ENCODE measurements around the gene NR2F6. TPM values are rescaled to one million over a fixed set of nuclear protein-coding genes. Genes with fewer than 3 reads are reported as not detected.

Gene NR2F6
- total RNA-seq, 1 donor from 2014 or later, result 72.1 TPM

GRCh38 chr19:17240062-17240752, 5.5 kb downstream of the NR2F6 start:
- DNase-seq (ENCODE audit: low spot score), result no peak

DNA sequence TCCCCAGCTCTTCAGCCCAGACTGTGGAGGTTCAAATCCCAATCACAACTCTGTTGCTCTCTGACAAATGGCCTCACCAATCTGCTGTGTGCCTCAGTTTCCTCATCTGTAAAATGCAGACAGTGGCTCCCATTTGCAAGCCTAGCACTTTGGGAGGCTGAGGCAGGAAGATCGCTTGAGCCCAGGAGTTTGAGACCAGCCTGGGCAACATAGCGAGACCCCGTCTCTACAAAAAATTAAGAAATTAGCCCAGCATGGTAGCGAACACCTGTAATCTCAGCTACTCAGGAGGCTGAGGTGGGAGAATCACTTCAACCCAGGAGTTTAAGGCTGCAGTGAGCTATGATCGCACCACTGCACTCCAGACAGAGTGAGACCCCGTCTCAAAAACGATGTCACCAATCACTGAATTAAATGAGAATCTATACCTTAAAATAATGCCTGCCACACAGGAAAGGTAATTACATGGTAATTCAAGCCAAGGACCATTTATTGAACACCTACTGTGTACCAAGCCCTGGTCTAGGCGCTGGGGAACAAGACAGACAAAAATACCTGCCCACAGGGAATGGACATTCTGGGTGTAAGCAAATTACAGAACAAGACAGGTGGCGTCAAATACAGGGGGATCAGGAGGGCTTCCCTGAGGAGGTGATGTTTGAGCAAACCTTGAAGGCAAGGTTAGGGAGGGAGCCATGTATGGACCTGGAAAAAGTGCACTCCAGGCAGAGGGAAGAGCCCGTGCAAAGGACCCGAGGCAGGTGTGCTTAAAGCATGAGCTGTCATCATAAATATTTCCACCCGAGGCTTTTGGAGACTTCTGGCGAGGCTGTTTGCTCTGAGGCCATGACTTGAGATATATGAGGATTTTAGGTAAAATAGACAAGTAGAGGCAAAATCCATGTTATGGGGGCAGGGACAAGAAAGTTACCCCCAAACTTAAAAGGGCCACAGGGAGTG, 7.7 kb downstream of the NR2F6 start:
- no peak for DNase-seq (ENCODE audit: low spot score)

GRCh38 chr19:17236811-17237543, 8.7 kb downstream of the NR2F6 start:
- no peak for DNase-seq (ENCODE audit: low spot score)

- DNase-seq (ENCODE audit: low spot score), result no peak
Observed at GRCh38 chr19:17235971-17236777, 9.5 kb downstream of the NR2F6 start.

DNA sequence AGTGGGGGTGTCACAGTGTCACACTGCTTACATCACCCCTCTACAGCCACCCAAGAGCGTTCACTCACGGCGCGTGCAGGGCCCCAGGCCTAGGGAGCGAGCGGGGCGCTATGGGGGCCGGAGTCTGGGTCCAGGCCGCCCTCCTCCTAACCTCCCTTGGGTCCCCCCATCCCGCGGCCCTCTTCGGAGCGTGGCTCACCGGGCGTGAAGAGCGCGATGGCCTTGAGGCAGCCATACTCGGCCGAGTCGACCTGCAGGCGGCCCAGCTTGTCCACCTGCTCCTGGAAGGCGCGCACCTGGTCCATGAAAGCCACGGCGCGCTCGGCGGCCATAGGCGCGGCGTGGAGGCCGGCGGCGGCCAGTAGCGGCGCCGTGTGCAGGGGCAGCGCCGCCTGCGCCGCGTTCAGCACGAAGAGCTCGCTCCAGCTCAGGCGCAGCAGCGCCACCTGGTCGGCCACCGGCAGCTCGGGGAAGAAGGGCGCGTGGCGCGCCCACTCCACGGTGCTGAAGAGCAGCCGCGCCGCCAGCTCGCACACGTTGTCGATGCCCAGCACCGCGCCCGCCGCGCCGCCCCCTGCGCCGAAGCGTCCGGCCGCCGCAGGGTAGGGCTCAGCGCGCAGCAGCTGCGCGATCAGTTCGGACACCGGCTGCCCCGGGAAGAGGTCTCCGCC, 10.3 kb downstream of the NR2F6 start:
- no peak for DNase-seq (ENCODE audit: low spot score)

DNA sequence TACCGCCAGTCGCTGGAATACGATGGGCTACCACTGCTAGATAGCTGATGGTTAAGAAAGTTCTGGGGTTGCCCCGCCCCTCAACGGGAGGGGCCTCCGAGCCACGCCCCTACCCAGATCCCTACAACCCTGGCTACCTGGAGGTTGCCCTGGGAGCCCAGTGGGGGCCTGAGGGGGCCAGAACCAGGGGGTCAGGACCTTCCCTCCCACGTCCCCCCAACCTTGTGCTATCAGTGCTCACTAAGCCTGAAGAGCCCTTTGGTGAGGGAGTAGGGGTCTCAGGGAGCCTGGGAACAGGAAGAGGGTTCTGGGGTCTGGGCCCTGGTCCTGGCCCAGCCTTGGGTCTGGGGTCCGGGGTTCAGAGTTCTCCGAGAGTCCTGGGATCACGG, 10.8 kb downstream of the NR2F6 start:
- DNase-seq (ENCODE audit: low spot score), result no peak

DNA sequence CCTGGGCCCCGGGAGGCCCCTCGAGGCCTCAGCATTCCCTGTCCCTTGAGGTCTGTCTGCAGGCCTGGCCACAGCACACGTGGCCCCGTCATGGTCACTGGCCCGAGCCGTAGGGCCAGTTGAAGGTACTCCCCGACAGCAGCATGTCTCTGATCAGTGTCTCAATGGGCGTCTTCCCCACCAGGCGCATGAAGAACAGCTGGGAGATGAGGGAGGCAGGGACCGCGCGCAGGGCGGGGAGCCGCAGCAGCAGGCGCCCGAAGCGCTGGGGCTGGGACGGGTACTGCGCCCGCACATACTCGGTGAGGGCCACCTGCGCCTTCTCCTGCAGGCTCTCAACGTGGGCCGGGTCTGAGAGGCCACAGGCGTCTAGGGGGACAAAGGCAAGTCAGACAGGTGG, 13.5 kb downstream of the NR2F6 start:
- DNase-seq (ENCODE audit: low spot score), result no peak

DNA sequence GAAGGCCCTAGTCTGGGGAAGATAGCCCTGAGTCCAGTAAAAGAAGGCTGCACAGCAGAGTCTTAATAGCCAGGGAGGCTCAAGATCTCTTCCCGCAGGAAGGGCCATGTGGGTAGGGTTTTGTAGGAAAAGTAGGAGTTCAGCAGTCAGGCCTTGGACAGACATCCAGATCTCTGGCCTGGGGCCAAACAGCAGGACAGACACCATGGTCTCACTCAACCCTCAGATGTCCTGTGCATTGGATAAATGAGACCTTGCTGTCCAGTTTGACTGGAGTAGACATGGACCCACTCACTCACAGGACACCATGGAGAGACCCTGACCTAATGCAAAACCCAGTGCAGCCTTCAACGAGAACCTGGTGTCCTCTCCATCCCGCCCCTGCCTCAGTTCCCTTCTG, 15.8 kb downstream of the NR2F6 start:
- no peak for DNase-seq (ENCODE audit: low spot score)

GRCh38 chr19:17227798-17228367, 17.8 kb downstream of the NR2F6 start:
- no peak for DNase-seq (ENCODE audit: low spot score)

- peak; percentile 98 for DNase-seq (ENCODE audit: low spot score)
Observed at GRCh38 chr19:17226002-17226933, 19.5 kb downstream of the NR2F6 start, which contains the start of gene OCEL1. OCEL1 (plus strand) TSS chr19:17226226; CDS start chr19:17226248, 22 bp downstream.

- no peak for DNase-seq (ENCODE audit: low spot score)
Observed at GRCh38 chr19:17225053-17225452, 20.7 kb downstream of the NR2F6 start.

GRCh38 chr19:17220207-17220758, 25.4 kb downstream of the NR2F6 start:
- DNase-seq (ENCODE audit: low spot score), result no peak

DNA sequence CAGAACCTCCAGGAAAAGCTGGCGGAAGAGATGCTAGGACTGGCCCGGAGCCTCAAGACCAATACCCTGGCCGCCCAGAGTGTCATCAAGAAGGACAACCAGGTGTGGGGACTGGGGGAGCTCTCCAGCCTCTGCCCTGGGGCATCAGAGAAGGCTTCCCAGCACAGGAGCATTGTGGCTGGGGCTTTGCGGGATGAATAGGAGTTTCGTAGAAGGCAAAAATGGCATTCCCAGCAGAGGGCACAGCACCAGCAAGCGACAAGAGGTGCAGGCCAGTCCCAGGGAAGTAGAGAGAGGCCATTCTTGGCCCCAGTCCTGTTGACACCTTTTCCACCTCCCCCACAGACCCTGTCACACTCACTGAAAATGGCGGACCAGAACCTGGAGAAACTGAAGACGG, 26.4 kb downstream of the NR2F6 start:
- no peak for DNase-seq (ENCODE audit: low spot score)

- DNase-seq (ENCODE audit: low spot score), result no peak
Observed at GRCh38 chr19:17216058-17216670, 29.6 kb downstream of the NR2F6 start.

GRCh38 chr19:17215127-17215971, 30.4 kb downstream of the NR2F6 start, which contains the start of gene USE1:
USE1 (plus strand) TSS chr19:17215357; CDS start chr19:17215406, 49 bp downstream.
- DNase-seq (ENCODE audit: low spot score), result peak; percentile 93

DNA sequence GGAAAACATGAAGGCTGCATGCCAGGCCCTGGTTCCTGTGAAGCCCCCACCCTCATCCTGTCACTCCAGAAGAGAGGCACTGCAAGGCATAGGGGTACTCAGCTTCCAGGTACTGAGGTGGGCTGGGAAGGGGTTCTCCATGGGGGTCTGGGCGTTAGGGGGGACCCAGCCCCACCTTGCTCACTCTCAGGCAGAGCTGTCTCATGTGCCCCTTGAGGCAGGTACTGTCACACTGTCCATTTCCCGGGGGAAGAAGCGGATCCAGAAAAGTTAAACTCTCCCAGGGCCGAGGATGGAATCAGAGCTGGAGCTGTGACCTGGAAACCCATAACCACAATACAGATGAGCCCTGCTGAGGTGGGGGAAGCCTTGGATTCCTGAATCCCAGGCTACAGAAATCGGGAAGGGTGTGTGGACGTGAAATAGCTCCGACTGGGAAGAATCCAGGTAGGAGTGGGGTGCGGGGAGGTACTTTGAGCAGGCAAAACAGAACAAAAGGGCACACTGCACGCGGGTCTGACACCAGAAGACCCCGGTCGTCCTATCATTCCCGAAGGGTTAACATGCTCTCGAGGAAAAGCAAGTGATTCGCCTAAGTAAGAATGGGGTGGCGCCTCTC, 31.1 kb downstream of the NR2F6 start:
- DNase-seq (ENCODE audit: low spot score), result no peak

DNA sequence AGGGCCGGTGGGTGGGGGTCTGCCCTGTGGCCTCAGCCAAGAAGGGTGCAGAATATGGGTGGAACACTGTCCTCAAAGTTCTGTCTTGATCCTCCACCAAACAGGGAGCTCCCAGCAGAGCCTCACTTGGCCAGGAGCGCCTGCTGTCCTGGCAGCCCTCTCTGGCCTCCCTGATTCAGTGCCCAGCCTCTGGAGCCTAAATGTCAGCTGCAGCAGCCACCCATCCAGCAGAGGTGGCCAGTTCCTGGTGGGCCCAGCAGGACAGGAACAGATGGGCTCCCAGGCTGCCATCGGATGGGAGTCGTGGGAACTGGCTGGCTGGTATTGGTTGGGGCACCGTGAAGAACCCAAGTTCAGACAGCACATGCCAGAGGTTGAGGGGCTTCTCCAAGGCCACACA, 32.4 kb downstream of the NR2F6 start:
- no peak for DNase-seq (ENCODE audit: low spot score)
